Measurements from ENCODE around the gene TRIP6.

The TRIP6 gene

GRCh38 chr7:100888988-100889750 is 22.0 kb downstream of the TRIP6 start, which contains the start of gene UFSP1:
Gene UFSP1, minus strand, starts transcription at chr7:100889715. Its CDS starts 444 bp downstream, at chr7:100889271.
- no peak for DNase-seq (ENCODE audit: extremely low read depth in 1 of 2, low read depth in 1 of 2)

- no peak for DNase-seq (ENCODE audit: extremely low read depth in 1 of 2, low read depth in 1 of 2)
Measured at GRCh38 chr7:100890653-100891567, 23.7 kb downstream of the TRIP6 start.

GRCh38 chr7:100891568-100892247 is 24.5 kb downstream of the TRIP6 start:
- no peak for DNase-seq (ENCODE audit: extremely low read depth in 1 of 2, low read depth in 1 of 2)

GRCh38 chr7:100892364-100893317 is 25.5 kb downstream of the TRIP6 start:
- DNase-seq (ENCODE audit: extremely low read depth in 1 of 2, low read depth in 1 of 2): no peak

DNA sequence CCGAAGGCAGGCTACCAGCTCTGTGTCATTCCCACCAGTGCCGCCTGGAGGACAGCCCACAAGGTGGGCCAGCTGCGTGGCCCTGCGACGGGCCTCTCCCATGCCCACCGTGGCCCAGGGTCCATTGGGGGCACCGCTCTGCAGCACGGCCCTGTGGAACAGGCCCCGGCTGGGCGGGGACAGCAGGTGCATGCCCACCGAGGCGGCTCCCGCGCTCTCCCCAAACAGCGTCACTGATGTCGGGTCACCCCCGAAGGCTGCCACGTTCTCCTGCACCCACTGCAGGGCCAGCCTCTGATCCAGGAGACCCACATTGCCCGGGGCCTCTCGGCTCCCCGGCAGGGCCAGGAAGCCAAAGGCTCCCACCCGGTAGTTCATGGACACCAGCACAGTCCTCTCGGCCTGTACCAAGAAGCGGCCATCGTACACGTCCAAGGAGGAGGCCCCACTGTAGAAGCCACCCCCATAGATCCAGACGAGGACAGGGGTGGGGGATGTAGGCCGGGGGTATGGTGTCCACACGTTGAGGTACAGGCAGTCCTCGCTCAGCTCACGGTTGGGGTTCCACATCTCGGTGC is 26.2 kb downstream of the TRIP6 start:
- no peak for DNase-seq (ENCODE audit: extremely low read depth in 1 of 2, low read depth in 1 of 2)

DNA sequence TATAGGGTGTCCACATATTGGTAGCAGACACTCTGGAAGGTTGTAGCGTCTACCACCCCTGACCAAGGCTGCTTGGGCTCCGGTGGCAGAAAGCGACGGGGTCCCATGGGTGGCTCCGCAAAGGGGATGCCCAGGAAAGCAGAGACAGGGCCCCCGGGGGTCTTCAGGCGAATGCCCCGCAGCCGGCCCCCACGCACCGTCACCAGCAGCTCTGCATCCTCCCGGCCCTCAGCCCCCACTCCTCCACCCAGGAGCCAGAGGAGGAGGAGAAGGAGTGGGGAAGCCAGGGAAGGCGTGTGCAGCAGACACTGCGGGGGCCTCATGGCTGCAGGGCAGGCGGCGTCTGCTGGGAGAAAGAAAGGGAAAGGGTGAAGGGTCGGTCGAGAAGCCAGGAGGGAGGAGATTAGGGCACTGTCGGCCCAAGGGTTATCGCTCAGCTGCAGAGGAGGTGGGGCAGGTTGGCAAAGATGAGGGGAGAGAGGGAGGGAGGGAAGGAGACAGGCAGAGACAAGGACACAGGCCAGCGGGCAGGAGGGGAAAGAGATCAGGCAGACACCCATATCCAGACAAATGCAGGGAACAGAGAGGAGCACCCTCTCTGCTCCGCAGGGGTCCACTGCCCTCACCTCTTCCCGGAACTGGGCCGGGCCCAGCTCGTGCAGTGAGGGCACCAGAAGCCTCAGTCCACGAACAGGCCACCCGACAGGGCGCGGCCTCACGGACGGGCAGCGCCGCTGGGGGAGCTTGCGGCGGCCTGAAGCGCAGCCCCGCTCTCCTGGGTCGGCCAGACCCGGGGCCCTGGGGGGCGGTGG is 26.9 kb downstream of the TRIP6 start:
- DNase-seq (ENCODE audit: extremely low read depth in 1 of 2, low read depth in 1 of 2): no peak

- no peak for DNase-seq (ENCODE audit: extremely low read depth in 1 of 2, low read depth in 1 of 2)
Measured at GRCh38 chr7:100894860-100895700, 27.9 kb downstream of the TRIP6 start.

DNA sequence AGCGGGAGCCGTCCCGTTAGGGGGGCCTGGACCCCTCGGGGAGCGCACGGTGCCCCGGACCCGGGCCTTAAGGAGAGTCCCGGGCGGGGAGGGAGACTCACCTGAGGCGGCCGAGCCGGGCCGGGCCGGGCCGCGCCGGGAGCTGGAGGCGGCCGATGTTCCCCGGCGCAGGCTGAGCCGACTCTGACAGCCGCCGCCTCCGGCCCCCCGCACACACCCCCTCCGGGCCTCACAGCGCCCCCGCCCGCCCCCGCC is 28.4 kb downstream of the TRIP6 start, which contains the start of gene ACHE:
Gene ACHE (minus strand): TSS at position 188 of the 255 bp plus-strand sequence. CDS start 1,656 bp downstream, outside the sequence.
- DNase-seq (ENCODE audit: extremely low read depth in 1 of 2, low read depth in 1 of 2): no peak

- DNase-seq (ENCODE audit: extremely low read depth in 1 of 2, low read depth in 1 of 2): no peak
Measured at GRCh38 chr7:100895956-100896731, 29.0 kb downstream of the TRIP6 start.

DNA sequence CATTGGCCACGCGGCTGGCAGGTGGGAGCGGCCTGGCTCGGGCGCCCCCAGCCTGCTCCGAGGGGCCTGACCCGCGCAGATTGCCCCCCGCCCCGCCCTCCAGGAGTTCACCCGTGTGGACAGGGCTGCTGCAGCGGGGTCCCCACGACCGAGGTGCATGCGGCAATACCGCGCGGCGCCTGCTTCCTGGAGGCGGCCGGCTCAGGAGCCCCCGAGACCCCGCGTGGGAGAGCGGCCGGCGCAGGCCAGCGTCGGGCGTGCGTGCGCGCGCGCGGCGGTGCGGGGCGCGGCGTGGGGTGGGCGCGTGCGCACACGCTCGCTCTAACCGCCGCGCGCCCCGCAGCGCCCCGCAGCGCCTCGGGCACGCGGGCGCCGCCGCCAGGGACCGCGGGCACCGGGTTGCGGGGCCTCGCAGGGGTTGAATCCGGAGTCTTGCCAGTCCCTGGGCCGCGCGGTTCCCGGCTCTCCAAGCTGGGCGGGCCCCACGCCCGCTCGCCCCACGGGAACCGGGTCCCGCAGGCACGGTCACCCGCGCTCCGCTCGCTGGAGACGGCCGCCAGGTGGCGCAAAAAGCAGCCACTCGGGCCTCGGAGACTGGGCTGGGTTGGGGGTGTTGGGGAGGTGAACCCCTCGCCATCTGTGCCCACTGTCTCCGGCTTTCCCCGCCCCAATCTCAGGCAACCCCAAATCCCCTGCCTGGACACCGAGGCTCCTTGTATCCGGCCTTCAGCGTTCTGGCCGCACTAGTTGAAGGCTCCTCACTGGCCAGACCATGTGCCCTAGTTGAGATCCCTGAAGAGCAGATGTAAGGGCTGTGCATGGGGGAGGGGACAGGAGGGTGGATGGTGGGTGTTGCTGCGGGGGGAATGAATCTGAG is 29.8 kb downstream of the TRIP6 start:
- no peak for DNase-seq (ENCODE audit: extremely low read depth in 1 of 2, low read depth in 1 of 2)

- no peak for DNase-seq (ENCODE audit: extremely low read depth in 1 of 2, low read depth in 1 of 2)
Measured at GRCh38 chr7:100897772-100898454, 30.7 kb downstream of the TRIP6 start.

DNA sequence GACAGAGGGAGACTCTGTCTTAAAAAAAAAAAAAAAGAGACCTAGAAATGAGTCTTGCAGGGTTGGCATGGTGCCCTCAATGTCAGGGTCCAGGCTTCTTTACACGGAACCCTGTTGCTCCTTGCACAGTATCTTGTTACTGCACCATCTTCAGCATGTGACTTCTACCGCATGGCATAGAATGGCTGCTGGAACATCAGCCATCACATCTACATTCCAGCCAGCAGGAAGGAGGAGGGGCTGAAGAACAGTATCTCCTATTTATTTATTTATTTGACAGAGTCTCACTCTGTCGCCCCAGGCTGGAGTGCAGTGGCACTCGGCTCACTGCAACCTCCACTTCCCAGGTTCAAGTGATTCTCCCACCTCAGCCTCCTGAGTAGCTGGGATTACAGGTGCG is 32.2 kb downstream of the TRIP6 start:
- DNase-seq (ENCODE audit: extremely low read depth in 1 of 2, low read depth in 1 of 2): no peak

DNA sequence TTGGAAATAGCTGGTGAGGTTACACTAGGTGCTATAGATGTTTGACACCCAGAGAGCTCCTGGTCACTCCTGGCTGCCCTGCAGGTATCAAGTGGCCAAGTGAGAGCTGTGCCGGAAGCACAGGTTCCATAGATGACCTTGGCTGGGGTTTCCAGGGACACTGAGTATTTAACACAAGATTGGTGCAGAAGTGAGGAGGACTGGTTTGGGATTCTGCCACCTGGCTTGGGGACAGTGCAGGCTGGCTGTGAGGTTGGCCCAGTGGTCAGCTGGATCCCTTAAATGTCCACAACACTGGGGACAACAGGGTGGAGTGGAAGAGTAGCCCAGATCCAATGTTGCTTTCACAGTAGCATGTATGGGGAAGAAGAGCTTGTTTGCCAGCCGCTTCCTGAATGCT is 33.8 kb downstream of the TRIP6 start:
- no peak for DNase-seq (ENCODE audit: extremely low read depth in 1 of 2, low read depth in 1 of 2)

GRCh38 chr7:100901921-100902332 is 34.7 kb downstream of the TRIP6 start:
- no peak for DNase-seq (ENCODE audit: extremely low read depth in 1 of 2, low read depth in 1 of 2)

GRCh38 chr7:100902638-100903037 is 35.5 kb downstream of the TRIP6 start:
- no peak for DNase-seq (ENCODE audit: extremely low read depth in 1 of 2, low read depth in 1 of 2)

- no peak for DNase-seq (ENCODE audit: extremely low read depth in 1 of 2, low read depth in 1 of 2)
Measured at GRCh38 chr7:100908512-100908911, 41.3 kb downstream of the TRIP6 start.
